ENCODE data around the gene HOXC12. TPM values are rescaled to one million over a fixed set of nuclear protein-coding genes. Genes with fewer than 3 reads are reported as not detected.

Gene HOXC12
- total and polyA plus RNA-seq, 4 donors: not detected

DNA sequence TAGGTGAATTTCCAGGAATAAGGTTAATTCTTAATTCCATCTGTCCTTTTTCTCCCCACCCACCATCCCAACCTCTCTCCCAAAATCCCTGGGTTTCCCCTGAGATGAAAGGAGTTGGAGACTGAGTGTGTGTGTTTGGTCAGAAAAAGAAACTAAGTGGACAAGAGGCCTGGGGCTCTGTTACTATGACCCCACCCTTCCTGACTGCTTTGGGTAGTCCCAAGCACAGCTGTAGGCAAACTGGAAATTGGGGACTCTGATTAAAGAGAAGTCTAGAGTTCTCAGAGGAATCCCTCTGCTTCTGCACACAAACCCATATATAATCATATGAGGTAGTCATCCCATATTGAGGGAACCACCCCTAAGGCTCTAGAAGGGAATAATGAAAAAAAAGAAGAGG is 7.0 kb upstream of the HOXC12 start:
- ATAC-seq (ENCODE audit: insufficient read depth, low FRiP score): no peak
- Histone ChIP-seq H3K36me3 (ENCODE audit: control insufficient read depth in 4 of 4, insufficient read depth in 4 of 4, low read length in 4 of 4) (no peaks in the 10 kb centered on the region), H3K9ac (ENCODE audit: insufficient read depth in 1 of 2, low read length in 2 of 2) (no peak overlapping the region), H3K4me1 (ENCODE audit: control insufficient read depth in 5 of 5, insufficient read depth in 5 of 5, low read length in 5 of 5) (no peaks in the 10 kb centered on the region), H3K9me3 (ENCODE audit: control insufficient read depth in 4 of 4, insufficient read depth in 3 of 4, low read length in 3 of 4) (peaks cover 0 to 1% (median 0%) of the 10 kb centered on the region in 4 donors), H3K27ac (ENCODE audit: low read depth in 1 of 2, low read length in 1 of 2) (no peak overlapping the region), H3K27me3 (ENCODE audit: control insufficient read depth in 3 of 3, insufficient read depth in 3 of 3, low read length in 2 of 3) (peaks cover 26 to 100% (median 99%) of the 10 kb centered on the region in 3 donors), H3K4me3 (no peak overlapping the region)
- no peak for DNase-seq
- TF ChIP-seq, protein P1, sequence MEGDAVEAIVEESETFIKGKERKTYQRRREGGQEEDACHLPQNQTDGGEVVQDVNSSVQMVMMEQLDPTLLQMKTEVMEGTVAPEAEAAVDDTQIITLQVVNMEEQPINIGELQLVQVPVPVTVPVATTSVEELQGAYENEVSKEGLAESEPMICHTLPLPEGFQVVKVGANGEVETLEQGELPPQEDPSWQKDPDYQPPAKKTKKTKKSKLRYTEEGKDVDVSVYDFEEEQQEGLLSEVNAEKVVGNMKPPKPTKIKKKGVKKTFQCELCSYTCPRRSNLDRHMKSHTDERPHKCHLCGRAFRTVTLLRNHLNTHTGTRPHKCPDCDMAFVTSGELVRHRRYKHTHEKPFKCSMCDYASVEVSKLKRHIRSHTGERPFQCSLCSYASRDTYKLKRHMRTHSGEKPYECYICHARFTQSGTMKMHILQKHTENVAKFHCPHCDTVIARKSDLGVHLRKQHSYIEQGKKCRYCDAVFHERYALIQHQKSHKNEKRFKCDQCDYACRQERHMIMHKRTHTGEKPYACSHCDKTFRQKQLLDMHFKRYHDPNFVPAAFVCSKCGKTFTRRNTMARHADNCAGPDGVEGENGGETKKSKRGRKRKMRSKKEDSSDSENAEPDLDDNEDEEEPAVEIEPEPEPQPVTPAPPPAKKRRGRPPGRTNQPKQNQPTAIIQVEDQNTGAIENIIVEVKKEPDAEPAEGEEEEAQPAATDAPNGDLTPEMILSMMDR (IDR thresholded peaks at IDR 0.05; ENCODE audit: control extremely low read depth, extremely low read depth): no peak

DNA sequence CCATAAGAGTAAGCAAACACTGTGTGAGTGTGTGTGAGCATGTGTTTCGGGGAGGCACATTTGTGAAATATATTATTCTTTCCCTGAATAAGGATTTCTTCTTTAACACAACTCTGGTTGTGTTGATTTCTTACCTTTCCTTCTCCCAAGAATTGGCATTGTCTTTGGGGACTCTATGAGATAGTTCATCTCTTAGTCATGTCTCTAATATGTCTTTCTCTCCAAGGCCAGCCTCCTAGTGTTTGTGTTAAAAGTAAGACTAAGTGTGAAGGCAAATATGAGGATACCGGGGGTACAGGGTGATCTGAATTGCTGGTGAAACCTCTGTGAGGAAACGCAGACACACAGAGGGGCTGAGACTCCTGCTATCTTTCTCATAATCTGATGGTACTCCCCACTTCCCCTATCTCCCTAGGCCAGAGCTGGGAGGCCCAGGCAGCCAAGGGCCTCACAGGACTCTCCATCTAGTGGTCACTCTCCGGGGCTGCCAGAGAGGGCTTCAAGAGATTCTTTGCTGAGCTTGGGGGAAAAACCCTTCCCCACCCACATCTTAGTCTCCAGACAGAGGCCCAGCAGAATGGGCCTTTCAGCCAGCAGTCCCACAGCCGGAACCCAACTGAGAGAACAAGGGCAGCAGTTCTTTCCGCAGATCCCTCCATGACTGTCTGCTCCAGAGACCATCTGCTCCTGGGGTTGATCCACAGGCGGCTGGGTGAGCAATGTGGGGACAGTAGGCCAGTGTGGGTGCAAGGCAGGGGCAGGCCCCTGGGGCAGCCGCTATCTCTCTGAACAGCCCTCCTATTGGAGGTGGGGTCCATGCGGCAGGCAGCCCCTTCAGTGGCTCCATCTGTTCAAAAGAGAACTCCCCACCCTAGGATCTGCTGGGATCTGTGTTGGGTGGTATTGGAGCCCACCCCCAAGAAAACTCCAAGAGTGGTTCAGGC is 5.8 kb upstream of the HOXC12 start:
- 31 to 34% methylated on average over 9 of the region's 9 CpGs for WGBS, 2 donors

DNA sequence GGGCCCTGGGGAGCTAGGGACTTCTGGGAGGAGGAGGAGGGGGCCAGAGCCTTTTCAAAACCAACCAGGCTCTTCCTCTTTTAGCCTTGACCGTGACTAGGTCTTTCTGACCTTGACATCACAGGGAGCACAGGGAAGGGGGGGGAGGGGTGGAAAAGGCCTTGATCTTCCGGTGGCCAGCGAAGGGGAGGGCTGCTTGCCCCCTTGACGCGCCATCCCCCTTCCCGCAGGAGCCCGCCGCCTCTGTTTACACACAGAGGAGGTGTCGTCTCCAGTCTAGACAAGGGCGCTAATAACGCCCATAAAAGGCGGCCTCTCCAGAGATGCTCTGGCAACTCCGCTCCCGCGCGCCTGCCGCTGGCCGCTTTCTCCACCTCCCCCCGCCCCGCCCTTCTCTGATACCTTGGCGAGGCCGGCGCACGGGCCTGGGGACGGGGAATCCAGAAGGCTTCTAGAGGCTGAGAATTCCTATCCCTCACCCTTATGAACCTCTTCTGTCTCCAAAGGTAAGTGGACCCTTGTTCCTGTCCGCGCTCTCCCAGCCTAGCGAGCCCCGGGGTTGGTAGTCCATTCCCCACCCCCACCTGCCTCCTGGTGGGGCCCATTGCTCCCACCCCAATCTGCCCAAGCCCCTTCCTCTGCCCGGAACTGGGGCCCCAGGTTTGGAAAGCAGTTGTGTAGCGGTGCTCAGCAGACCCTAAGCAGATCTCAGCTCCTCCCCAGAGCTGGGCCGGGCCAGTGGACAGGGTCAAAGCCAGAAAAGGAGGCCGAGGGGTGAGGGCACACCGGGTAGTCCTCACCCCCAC is 4.9 kb upstream of the HOXC12 start:
- Histone ChIP-seq H3K36me3 (ENCODE audit: control insufficient read depth in 4 of 4, insufficient read depth in 4 of 4, low read length in 4 of 4) (no peaks in the 10 kb centered on the region), H3K27me3 (ENCODE audit: control insufficient read depth in 3 of 3, insufficient read depth in 3 of 3, low read length in 2 of 3) (peaks cover 15 to 99% (median 99%) of the 10 kb centered on the region in 3 donors), H3K27ac (ENCODE audit: low read depth in 1 of 2, low read length in 1 of 2) (no peak overlapping the region), H3K9me3 (ENCODE audit: control insufficient read depth in 4 of 4, insufficient read depth in 3 of 4, low read length in 3 of 4) (peaks cover 0 to 2% (median 0%) of the 10 kb centered on the region in 4 donors), H3K9ac (ENCODE audit: insufficient read depth in 1 of 2, low read length in 2 of 2) (no peak overlapping the region), H3K4me1 (ENCODE audit: control insufficient read depth in 5 of 5, insufficient read depth in 5 of 5, low read length in 5 of 5) (no peaks in the 10 kb centered on the region), H3K4me3 (no peak overlapping the region)
- TF ChIP-seq, protein P1 (IDR thresholded peaks at IDR 0.05; ENCODE audit: control extremely low read depth, extremely low read depth): no peak
- 4% methylated on average over 33 to 34 of the region's 34 CpGs for WGBS, 2 donors
- no peak for ATAC-seq (ENCODE audit: insufficient read depth, low FRiP score)
- no peak for DNase-seq

More for the DNA sequence above, 5.8 kb upstream of the HOXC12 start:
- ATAC-seq (ENCODE audit: insufficient read depth, low FRiP score) (no peak), DNase-seq (no peak)
- H3K27me3 ChIP-seq (ENCODE audit: control insufficient read depth in 3 of 3, insufficient read depth in 3 of 3, low read length in 2 of 3): peaks cover 19 to 99% (median 99%) of the 10 kb centered on the region in 3 donors
- no peak overlapping the region for H3K27ac ChIP-seq (ENCODE audit: low read depth in 1 of 2, low read length in 1 of 2)
- H3K9ac ChIP-seq (ENCODE audit: insufficient read depth in 1 of 2, low read length in 2 of 2): no peak overlapping the region
- H3K4me3 ChIP-seq: no peak overlapping the region
- peaks cover 0 to 1% (median 0%) of the 10 kb centered on the region in 4 donors for H3K9me3 ChIP-seq (ENCODE audit: control insufficient read depth in 4 of 4, insufficient read depth in 3 of 4, low read length in 3 of 4)
- H3K4me1 ChIP-seq (ENCODE audit: control insufficient read depth in 5 of 5, insufficient read depth in 5 of 5, low read length in 5 of 5): no peaks in the 10 kb centered on the region
- TF ChIP-seq, protein P1 (IDR thresholded peaks at IDR 0.05; ENCODE audit: control extremely low read depth, extremely low read depth): no peak
- no peaks in the 10 kb centered on the region for H3K36me3 ChIP-seq (ENCODE audit: control insufficient read depth in 4 of 4, insufficient read depth in 4 of 4, low read length in 4 of 4)
